ENCODE measurements around the gene OMP. TPM values are rescaled to one million over a fixed set of nuclear protein-coding genes. Genes with fewer than 3 reads are reported as not detected.
A peak's percentile ranks its signal among the peaks of the same experiment; 100 is the strongest.

Gene OMP
- total RNA-seq, 1 donor from 2014 or later: 1.3 TPM

- H3K9ac ChIP-seq (ENCODE audit: low read length): no peak overlapping the region
- H4K20me1 ChIP-seq (ENCODE audit: insufficient read depth, low read length): peaks cover 21% of the 10 kb centered on the region
- no peak overlapping the region for H2AFZ ChIP-seq (ENCODE audit: low read depth, low read length)
- H3K36me3 ChIP-seq (ENCODE audit: insufficient read depth, low read length): no peaks in the 10 kb centered on the region
- no peaks in the 10 kb centered on the region for H3K4me1 ChIP-seq (ENCODE audit: insufficient read depth, low read length)
- TF ChIP-seq CTCF (IDR thresholded peaks at IDR 0.05; ENCODE audit: insufficient read depth, low read depth, low read length) (no peak), EZH2 (IDR thresholded peaks at IDR 0.05; ENCODE audit: insufficient read depth, low read length) (no peak)
- no peaks in the 10 kb centered on the region for H3K4me1 Mint-ChIP-seq (ENCODE audit: low read depth, unreplicated experiment)
- no peak overlapping the region for H3K4me3 Mint-ChIP-seq (ENCODE audit: unreplicated experiment)
- no peak overlapping the region for H3K27ac Mint-ChIP-seq (ENCODE audit: unreplicated experiment)
- no peaks in the 10 kb centered on the region for H3K9me3 ChIP-seq (ENCODE audit: insufficient read depth, low read depth, low read length)
- H3K4me3 ChIP-seq (ENCODE audit: insufficient read depth, low read depth, low read length): no peak overlapping the region
- H3K27ac ChIP-seq (ENCODE audit: low read depth, low read length): no peak overlapping the region
- H3K4me2 ChIP-seq (ENCODE audit: low read length): no peak overlapping the region
- no peak for FAIRE-seq
- H3K27me3 Mint-ChIP-seq (ENCODE audit: low read depth, unreplicated experiment): no peaks in the 10 kb centered on the region
- no peaks in the 10 kb centered on the region for H3K79me2 ChIP-seq (ENCODE audit: insufficient read depth, low read length)
- no peaks in the 10 kb centered on the region for H3K9me3 Mint-ChIP-seq (ENCODE audit: unreplicated experiment)
- H3K36me3 Mint-ChIP-seq (ENCODE audit: low read depth, unreplicated experiment): no peaks in the 10 kb centered on the region
- no peaks in the 10 kb centered on the region for H3K27me3 ChIP-seq (ENCODE audit: insufficient read depth, low read length)
- DNase-seq (ENCODE audit: low read depth): no peak
Observed at GRCh38 chr11:77090373-77091111, 12.1 kb upstream of the OMP start.

GRCh38 chr11:77091146-77091940 is 11.3 kb upstream of the OMP start:
- H3K4me3 ChIP-seq (ENCODE audit: insufficient read depth, low read depth, low read length): no peak overlapping the region
- H3K4me1 ChIP-seq (ENCODE audit: insufficient read depth, low read length): no peaks in the 10 kb centered on the region
- H3K27ac ChIP-seq (ENCODE audit: low read depth, low read length): no peak overlapping the region
- H3K36me3 ChIP-seq (ENCODE audit: insufficient read depth, low read length): no peaks in the 10 kb centered on the region
- H2AFZ ChIP-seq (ENCODE audit: low read depth, low read length): no peak overlapping the region
- H3K27ac Mint-ChIP-seq (ENCODE audit: unreplicated experiment): no peak overlapping the region
- FAIRE-seq (no peak), DNase-seq (ENCODE audit: low read depth) (no peak)
- H3K79me2 ChIP-seq (ENCODE audit: insufficient read depth, low read length): no peaks in the 10 kb centered on the region
- H3K9me3 ChIP-seq (ENCODE audit: insufficient read depth, low read depth, low read length): no peaks in the 10 kb centered on the region
- no peak overlapping the region for H3K4me2 ChIP-seq (ENCODE audit: low read length)
- no peaks in the 10 kb centered on the region for H3K4me1 Mint-ChIP-seq (ENCODE audit: low read depth, unreplicated experiment)
- H3K9ac ChIP-seq (ENCODE audit: low read length): no peak overlapping the region
- H4K20me1 ChIP-seq (ENCODE audit: insufficient read depth, low read length): peaks cover 21% of the 10 kb centered on the region
- no peaks in the 10 kb centered on the region for H3K27me3 ChIP-seq (ENCODE audit: insufficient read depth, low read length)
- no peaks in the 10 kb centered on the region for H3K27me3 Mint-ChIP-seq (ENCODE audit: low read depth, unreplicated experiment)
- no peaks in the 10 kb centered on the region for H3K9me3 Mint-ChIP-seq (ENCODE audit: unreplicated experiment)
- H3K4me3 Mint-ChIP-seq (ENCODE audit: unreplicated experiment): no peak overlapping the region
- no peaks in the 10 kb centered on the region for H3K36me3 Mint-ChIP-seq (ENCODE audit: low read depth, unreplicated experiment)
- no peak for TF ChIP-seq EZH2 (IDR thresholded peaks at IDR 0.05; ENCODE audit: insufficient read depth, low read length)
- peak; percentile 88 for TF ChIP-seq CTCF (IDR thresholded peaks at IDR 0.05; ENCODE audit: insufficient read depth, low read depth, low read length)

Data from astrocyte (in vitro differentiated cells and primary cell).